Neural progenitor cell (in vitro differentiated cells): ENCODE results near the gene FZD4. TPM values are rescaled to one million over a fixed set of nuclear protein-coding genes. Genes with fewer than 3 reads are reported as not detected.

Source experiments
- DNase-seq: peaks from one replicate; pipeline ENCODE4 v3.0.0-alpha.2; 2016; ENCODE audit warnings: low spot score
- H2AFZ ChIP-seq: fragments of 200-600 bp; sonication (generic); replicated peaks from 2 replicates; pipeline ENCODE4 v1.6.1; 2016; ENCODE audit warnings: antibody characterized with exemption
- H3F3A ChIP-seq: fragments of 200-600 bp; sonication (generic); 2 replicates; pipeline ENCODE4 v1.6.1; 2016; ENCODE audit warnings: antibody characterized with exemption, low read depth
- H3K27ac ChIP-seq: fragments of 200-600 bp; sonication (generic); 2 replicates; pipeline ENCODE4 v1.5.1; 2016; ENCODE audit warnings: mild to moderate bottlenecking
- H3K27me3 ChIP-seq: fragments of 200-600 bp; sonication (generic); 2 replicates; pipeline ENCODE4 v1.6.1; 2016; ENCODE audit warnings: mild to moderate bottlenecking, moderate library complexity
- H3K36me3 ChIP-seq: fragments of 200-600 bp; sonication (generic); 2 replicates; pipeline ENCODE4 v1.5.1; 2016
- H3K4me1 ChIP-seq: fragments of 200-600 bp; sonication (generic); 2 replicates; pipeline ENCODE4 v1.6.1; 2016; ENCODE audit warnings: mixed run types
- H3K4me2 ChIP-seq: fragments of 200-600 bp; sonication (generic); 2 replicates; pipeline ENCODE4 v1.6.1; 2016
- H3K4me3 ChIP-seq: fragments of 200-600 bp; sonication (generic); 2 replicates; pipeline ENCODE4 v1.5.1; 2016
- H3K79me2 ChIP-seq: fragments of 200-600 bp; sonication (generic); 2 replicates; pipeline ENCODE4 v1.6.1; 2016; ENCODE audit warnings: low read depth
- H3K9ac ChIP-seq: fragments of 200-600 bp; sonication (generic); 2 replicates; pipeline ENCODE4 v1.6.1; 2016
- H3K9me3 ChIP-seq: fragments of 200-600 bp; sonication (generic); 2 replicates; pipeline ENCODE4 v1.5.1; 2016; ENCODE audit warnings: low read depth
- H4K20me1 ChIP-seq: fragments of 200-600 bp; sonication (generic); 2 replicates; pipeline ENCODE4 v1.6.1; 2016; ENCODE audit warnings: low read depth
- H3K27ac Mint-ChIP-seq: 3 replicates; pipeline ENCODE4 v1.8.0; 2021; ENCODE audit warnings: mixed read lengths
- H3K27me3 Mint-ChIP-seq: 2 replicates; pipeline ENCODE4 v1.8.0; 2022; ENCODE audit warnings: low read depth, mild to moderate bottlenecking, inconsistent platforms, moderate library complexity, mixed read lengths; ENCODE audit not compliant: insufficient read depth
- H3K36me3 Mint-ChIP-seq: 3 replicates; pipeline ENCODE4 v1.8.0; 2021; ENCODE audit warnings: mixed read lengths
- H3K4me1 Mint-ChIP-seq: 3 replicates; pipeline ENCODE4 v1.8.0; 2021; ENCODE audit warnings: mixed read lengths
- H3K4me3 Mint-ChIP-seq: 3 replicates; pipeline ENCODE4 v1.8.0; 2021; ENCODE audit warnings: mild to moderate bottlenecking, moderate library complexity, mixed read lengths
- H3K9me3 Mint-ChIP-seq: 3 replicates; pipeline ENCODE4 v1.8.0; 2020; ENCODE audit warnings: mixed read lengths
- EZH2 ChIP-seq: fragments of 200-600 bp; sonication (generic); IDR thresholded peaks from 2 replicates; pipeline ENCODE4 v1.6.1; 2017; ENCODE audit warnings: antibody characterized with exemption, mild to moderate bottlenecking, moderate library complexity
- EZH2phosphoT487 ChIP-seq: fragments of 200-600 bp; sonication (generic); IDR thresholded peaks from 2 replicates; pipeline ENCODE4 v1.6.1; 2017; ENCODE audit warnings: antibody characterized with exemption
- total RNA-seq: library from RNA; depleted of rRNA; stranded (reverse); fragments of >200 nt; gene quantifications from 2 replicates; pipeline ENCODE4 v1.2.3, GENCODE V29; 2015; ENCODE audit warnings: low replicate concordance
- TF ChIP-seq, protein P1 (sequence below): fragments of 200-600 bp; sonication (generic); IDR thresholded peaks from 2 replicates; pipeline ENCODE4 v1.5.1; 2017; ENCODE audit warnings: antibody characterized with exemption, mild to moderate bottlenecking

Gene FZD4
- total RNA-seq, 1 donor from 2014 or later, result 5.8 TPM

DNA sequence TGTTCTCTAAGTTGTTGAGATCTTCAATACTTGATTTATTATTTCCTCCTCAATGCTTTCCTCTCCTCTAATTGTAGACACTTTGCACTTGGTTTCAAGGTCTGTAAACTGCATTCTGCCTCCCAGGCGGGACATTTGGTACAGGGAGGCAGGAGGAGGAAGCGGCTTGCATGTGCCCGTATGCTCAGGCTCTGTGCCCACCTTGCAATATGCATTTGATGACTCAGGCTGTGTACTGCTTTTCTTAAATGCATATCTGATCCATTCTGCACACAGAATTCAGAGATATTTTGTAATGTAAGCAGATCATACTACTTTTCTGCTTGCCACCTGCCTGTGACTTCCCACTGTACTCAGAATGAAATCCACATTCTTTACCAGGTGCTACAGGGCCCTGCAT lies 55.0 kb downstream of the FZD4 start:
- Mint-ChIP-seq H3K4me3 (no peak overlapping the region), H3K27me3 (peaks cover 3% of the 10 kb centered on the region), H3K4me1 (no peaks in the 10 kb centered on the region), H3K36me3 (no peaks in the 10 kb centered on the region), H3K9me3 (no peaks in the 10 kb centered on the region), H3K27ac (no peak overlapping the region)
- H3K4me1 ChIP-seq, result no peaks in the 10 kb centered on the region
- no peaks in the 10 kb centered on the region for H3K27me3 ChIP-seq
- H3K36me3 ChIP-seq, result no peaks in the 10 kb centered on the region
- H3F3A ChIP-seq, result no peaks in the 10 kb centered on the region
- DNase-seq, result no peak
- no peaks in the 10 kb centered on the region for H4K20me1 ChIP-seq
- TF ChIP-seq, protein P1, sequence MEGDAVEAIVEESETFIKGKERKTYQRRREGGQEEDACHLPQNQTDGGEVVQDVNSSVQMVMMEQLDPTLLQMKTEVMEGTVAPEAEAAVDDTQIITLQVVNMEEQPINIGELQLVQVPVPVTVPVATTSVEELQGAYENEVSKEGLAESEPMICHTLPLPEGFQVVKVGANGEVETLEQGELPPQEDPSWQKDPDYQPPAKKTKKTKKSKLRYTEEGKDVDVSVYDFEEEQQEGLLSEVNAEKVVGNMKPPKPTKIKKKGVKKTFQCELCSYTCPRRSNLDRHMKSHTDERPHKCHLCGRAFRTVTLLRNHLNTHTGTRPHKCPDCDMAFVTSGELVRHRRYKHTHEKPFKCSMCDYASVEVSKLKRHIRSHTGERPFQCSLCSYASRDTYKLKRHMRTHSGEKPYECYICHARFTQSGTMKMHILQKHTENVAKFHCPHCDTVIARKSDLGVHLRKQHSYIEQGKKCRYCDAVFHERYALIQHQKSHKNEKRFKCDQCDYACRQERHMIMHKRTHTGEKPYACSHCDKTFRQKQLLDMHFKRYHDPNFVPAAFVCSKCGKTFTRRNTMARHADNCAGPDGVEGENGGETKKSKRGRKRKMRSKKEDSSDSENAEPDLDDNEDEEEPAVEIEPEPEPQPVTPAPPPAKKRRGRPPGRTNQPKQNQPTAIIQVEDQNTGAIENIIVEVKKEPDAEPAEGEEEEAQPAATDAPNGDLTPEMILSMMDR, result no peak
- TF ChIP-seq EZH2phosphoT487 (no peak), EZH2 (no peak)
- no peak overlapping the region for H3K4me3 ChIP-seq
- H3K4me2 ChIP-seq, result no peak overlapping the region
- no peak overlapping the region for H3K27ac ChIP-seq
- no peak overlapping the region for H2AFZ ChIP-seq
- H3K79me2 ChIP-seq, result no peaks in the 10 kb centered on the region
- no peak overlapping the region for H3K9ac ChIP-seq
- no peaks in the 10 kb centered on the region for H3K9me3 ChIP-seq

DNA sequence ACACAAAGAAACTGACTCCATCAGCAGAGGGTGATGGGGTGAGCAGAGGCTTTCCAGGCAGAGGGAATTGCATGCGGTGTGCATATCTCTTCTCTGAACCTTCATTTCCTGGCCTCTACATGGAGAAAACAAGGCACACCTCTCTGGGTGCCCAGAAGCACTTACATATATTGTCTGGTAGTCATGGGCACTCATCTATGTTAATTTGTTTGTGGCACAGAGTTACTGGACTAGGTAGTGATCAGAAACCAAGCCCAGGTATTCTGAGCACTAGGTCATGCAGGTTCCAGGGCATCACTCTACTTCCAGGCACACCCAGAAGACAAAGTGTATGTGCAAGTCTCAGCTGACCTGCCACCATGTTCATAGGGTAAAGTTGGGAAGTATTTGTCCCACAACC lies 56.5 kb downstream of the FZD4 start:
- Histone ChIP-seq H3K4me1 (no peaks in the 10 kb centered on the region), H3K27ac (no peak overlapping the region), H4K20me1 (no peaks in the 10 kb centered on the region), H2AFZ (no peak overlapping the region), H3K27me3 (no peaks in the 10 kb centered on the region), H3K36me3 (no peaks in the 10 kb centered on the region), H3F3A (no peaks in the 10 kb centered on the region), H3K79me2 (no peaks in the 10 kb centered on the region), H3K9ac (no peak overlapping the region), H3K4me2 (no peak overlapping the region), H3K9me3 (no peaks in the 10 kb centered on the region), H3K4me3 (no peak overlapping the region)
- TF ChIP-seq EZH2phosphoT487, result no peak
- TF ChIP-seq, protein P1, result no peak
- TF ChIP-seq EZH2, result no peak
- Mint-ChIP-seq H3K4me1 (no peaks in the 10 kb centered on the region), H3K9me3 (no peaks in the 10 kb centered on the region), H3K27me3 (peaks cover 5% of the 10 kb centered on the region), H3K36me3 (no peaks in the 10 kb centered on the region), H3K27ac (no peak overlapping the region), H3K4me3 (no peak overlapping the region)
- DNase-seq, result no peak

DNA sequence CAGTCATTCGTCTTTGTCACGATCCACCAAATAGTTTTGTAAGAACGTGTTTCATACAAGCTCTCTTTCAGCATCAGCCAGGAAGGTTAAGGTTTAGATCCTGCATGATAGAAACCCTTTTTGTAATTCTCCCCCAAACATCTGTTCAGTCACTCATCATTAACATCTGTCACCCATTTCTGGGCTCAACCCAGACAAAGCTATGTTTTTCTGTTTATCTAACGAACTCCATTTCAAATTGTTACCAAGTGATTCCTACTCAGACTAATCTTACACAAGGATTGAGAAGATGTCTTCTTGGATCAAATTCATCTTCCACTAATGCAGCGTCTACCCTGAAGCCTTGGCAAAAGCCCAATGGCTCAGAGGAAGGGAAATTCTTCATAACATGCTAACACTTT lies 58.8 kb downstream of the FZD4 start:
- no peak overlapping the region for H3K9ac ChIP-seq
- H3K36me3 ChIP-seq, result no peaks in the 10 kb centered on the region
- H3K4me2 ChIP-seq, result no peak overlapping the region
- no peak for DNase-seq
- H3K79me2 ChIP-seq, result no peaks in the 10 kb centered on the region
- H3K27me3 ChIP-seq, result no peaks in the 10 kb centered on the region
- no peak overlapping the region for H2AFZ ChIP-seq
- Mint-ChIP-seq H3K27ac (no peak overlapping the region), H3K4me1 (no peaks in the 10 kb centered on the region), H3K4me3 (no peak overlapping the region), H3K9me3 (peaks cover 4% of the 10 kb centered on the region), H3K36me3 (no peaks in the 10 kb centered on the region), H3K27me3 (peaks cover 5% of the 10 kb centered on the region)
- H4K20me1 ChIP-seq, result no peaks in the 10 kb centered on the region
- TF ChIP-seq EZH2, result no peak
- H3K27ac ChIP-seq, result no peak overlapping the region
- no peaks in the 10 kb centered on the region for H3K9me3 ChIP-seq
- H3K4me3 ChIP-seq, result no peak overlapping the region
- H3K4me1 ChIP-seq, result no peaks in the 10 kb centered on the region
- no peaks in the 10 kb centered on the region for H3F3A ChIP-seq

Other genes with a start within 250 kb of the FZD4 start
- 266 and 282 TPM in 2 replicates for gene PRSS23, start 154.9 kb downstream of the FZD4 start, total RNA-seq
- 35.2 and 46.4 TPM in 2 replicates for gene TMEM135, start 82.5 kb upstream of the FZD4 start, total RNA-seq